Activated gamma-delta T cell treated with anti-CD3 and anti-CD28 coated beads, Interleukin-2, amount 50 U/mL, for 16 hours (primary cell): ENCODE results near the gene IMMP2L.

Source experiments
- DNase-seq: peaks from one replicate; pipeline ENCODE4 v3.0.0-alpha.2; 2020; ENCODE audit warnings: low read depth

The IMMP2L gene

GRCh38 chr7:110626414-110626813 is 935.9 kb downstream of the IMMP2L start:
- no peak for DNase-seq

GRCh38 chr7:110625294-110625693 is 937.0 kb downstream of the IMMP2L start:
- no peak for DNase-seq

- DNase-seq: no peak
Observed at GRCh38 chr7:110623436-110623835, 938.9 kb downstream of the IMMP2L start.

- DNase-seq: no peak
Observed at GRCh38 chr7:110621289-110621688, 941.0 kb downstream of the IMMP2L start.

GRCh38 chr7:110620110-110620735 is 942.1 kb downstream of the IMMP2L start:
- no peak for DNase-seq
